GM18505 (cell line): ENCODE measurements around the gene CSRNP3.

Experiments used
- ATAC-seq: cut with Tn5 transposase; IDR thresholded peaks from one replicate; pipeline ENCODE4 v1.9.1; 2021; ENCODE audit not compliant: unreplicated experiment
- POLR2A ChIP-seq: IDR thresholded peaks from 4 replicates; pipeline ENCODE4 v1.6.1; 2011; ENCODE audit warnings: borderline replicate concordance; ENCODE audit not compliant: insufficient read depth, insufficient read length; ENCODE audit errors: extremely low read depth

CSRNP3 gene

DNA sequence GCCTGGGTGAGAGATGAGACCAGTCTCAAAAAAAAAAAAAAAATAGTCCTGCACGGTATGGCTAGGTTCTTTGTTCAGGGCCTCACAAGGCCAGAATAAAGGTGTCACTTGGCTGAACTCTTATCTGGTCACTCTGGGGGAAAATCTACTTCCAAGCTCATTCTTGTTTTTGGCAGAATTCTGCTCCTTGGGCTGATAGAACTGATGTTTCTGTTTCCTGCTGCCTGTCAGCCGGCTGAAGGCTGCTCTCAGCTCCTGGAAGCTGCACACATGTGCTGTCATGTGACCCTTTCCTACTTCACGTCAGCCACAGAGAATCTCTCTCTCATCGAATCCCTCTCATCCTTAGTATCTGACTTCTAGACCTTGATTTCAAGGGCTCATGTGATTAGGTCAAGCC is 10.4 kb downstream of the CSRNP3 start:
- TF ChIP-seq POLR2A, result no peak
- no peak for ATAC-seq

GRCh38 chr2:165494573-165494972 is 25.1 kb downstream of the CSRNP3 start:
- no peak for TF ChIP-seq POLR2A
- ATAC-seq, result no peak

DNA sequence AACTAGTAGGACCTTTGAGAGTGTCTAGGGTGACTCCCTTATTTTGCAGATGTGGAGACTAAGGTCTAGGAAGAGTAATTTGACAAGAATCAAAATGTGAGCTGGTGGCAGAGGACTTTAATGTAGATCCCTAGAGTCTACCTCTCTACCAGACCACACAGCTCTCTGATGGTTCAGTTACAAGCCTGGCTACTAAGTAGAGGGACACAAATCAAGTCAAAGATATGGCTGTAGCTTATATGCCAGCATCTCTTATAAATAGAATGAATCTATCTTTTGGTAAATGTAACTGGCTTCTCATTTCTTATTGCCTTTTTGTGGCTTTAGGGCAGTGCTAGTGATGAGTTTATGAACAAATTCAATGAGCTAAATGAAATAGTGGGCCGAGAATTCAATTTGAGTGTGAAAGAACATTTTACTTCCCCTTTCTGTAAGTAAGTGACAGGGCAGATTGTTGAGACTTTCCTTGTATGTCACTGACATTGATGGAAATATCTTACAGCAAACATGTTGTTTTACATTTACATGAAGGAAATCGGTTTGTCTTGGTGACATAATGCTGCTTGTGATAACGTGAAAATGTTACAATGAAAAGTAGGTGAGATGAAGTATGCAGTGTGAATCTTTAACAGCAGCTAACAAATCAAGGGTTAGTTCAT is 28.3 kb downstream of the CSRNP3 start:
- no peak for TF ChIP-seq POLR2A
- no peak for ATAC-seq

DNA sequence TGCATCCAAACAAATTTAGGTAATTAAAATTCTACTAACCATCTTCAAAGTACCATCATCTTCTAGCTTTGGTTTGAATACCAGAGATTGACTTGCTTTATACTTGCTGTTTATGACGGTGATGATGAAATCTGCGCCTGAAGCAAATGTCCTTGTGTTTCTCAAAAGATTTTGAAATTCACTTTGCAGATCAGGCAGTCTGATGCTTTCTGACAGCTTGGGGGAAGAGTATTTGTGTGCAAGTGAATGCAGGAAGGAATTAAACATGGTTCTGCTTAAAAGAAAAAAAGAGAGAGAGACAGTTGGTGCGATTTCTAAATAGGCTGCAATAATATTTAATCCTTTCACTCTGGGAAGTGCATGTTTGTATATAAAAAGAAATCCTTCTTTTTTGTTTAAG is 29.6 kb downstream of the CSRNP3 start:
- no peak for TF ChIP-seq POLR2A
- ATAC-seq, result no peak

DNA sequence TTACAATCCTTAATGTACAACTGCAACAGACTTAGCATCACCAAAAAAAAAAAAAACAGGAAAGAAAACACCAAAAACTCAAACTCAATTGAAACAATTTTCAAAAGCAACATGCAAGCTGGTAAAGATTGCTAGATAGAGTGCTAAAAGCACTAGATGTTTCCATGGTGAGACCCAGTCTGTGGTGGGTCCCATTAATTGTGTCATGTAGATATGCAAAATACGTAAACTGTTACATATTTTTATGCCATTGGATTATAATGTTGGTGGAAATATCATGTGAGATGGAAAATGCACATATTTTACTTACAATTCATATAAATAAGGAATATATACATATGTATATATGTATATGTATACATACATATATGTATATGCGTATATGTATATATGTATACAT is 30.5 kb downstream of the CSRNP3 start:
- ATAC-seq, result no peak
- no peak for TF ChIP-seq POLR2A

GRCh38 chr2:165500816-165501215 is 31.3 kb downstream of the CSRNP3 start:
- no peak for TF ChIP-seq POLR2A
- ATAC-seq, result no peak

- no peak for ATAC-seq
- TF ChIP-seq POLR2A, result no peak
Measured at GRCh38 chr2:165505514-165505913, 36.0 kb downstream of the CSRNP3 start.

GRCh38 chr2:165508927-165509326 is 39.4 kb downstream of the CSRNP3 start:
- ATAC-seq, result no peak
- TF ChIP-seq POLR2A, result no peak

DNA sequence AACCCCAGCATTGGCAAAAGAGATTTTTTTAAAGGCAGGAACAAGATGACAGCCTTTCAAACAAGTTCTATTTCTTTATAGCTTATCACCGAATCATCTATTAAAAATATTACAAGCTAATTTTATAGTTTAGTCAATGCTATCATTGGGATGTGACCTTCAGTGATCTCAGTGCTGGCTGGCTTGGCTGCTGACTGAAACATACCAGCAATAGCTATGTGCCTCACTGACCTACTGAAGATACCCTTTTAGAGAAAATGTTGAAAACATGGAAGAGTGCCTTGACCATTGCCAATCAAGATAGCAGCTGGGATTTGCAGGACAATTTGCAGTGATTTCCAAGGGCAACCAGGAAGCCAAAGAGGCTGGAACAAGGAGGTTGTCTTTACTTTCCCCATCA is 44.0 kb downstream of the CSRNP3 start:
- no peak for TF ChIP-seq POLR2A
- no peak for ATAC-seq

DNA sequence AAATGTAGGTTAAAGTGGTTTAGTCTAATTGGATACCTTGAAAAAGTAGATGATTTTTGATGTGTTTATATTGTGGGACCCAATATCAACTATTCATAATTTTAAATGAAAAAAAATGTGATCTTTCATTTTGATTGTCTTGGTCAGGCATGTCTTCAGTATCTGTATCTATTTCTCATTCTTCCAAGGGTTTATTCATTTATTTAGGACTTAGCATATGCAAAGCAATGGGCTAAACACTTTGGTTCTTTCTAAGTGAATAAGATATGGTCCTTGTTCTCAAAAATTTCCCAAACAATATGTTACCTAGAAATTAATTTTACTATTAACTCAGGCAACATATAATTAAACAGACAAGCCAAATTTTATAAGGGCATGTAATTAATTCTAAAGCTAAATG is 49.1 kb downstream of the CSRNP3 start:
- ATAC-seq, result no peak
- TF ChIP-seq POLR2A, result no peak

DNA sequence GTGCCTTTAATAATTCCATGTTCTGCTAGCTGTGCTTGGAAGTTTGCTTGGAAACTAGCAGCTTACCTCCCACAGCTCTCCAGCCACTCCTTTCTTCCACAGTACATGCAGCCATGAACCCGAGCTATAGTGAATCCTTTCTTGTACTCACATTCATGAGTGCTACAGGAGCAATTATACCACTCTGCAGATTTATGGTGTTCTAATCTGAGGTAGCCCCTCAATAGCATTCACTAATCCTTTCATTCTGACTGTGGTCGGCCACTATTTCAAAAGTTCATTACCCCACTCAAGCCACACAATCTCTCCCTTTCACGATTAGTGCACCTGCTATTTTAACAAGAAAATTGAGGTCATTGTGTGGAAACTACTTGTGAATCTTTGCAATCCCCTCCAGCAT is 53.2 kb downstream of the CSRNP3 start:
- TF ChIP-seq POLR2A, result no peak
- ATAC-seq, result no peak

- TF ChIP-seq POLR2A, result no peak
- ATAC-seq, result no peak
Measured at GRCh38 chr2:165524720-165525119, 55.2 kb downstream of the CSRNP3 start.

- TF ChIP-seq POLR2A, result no peak
- no peak for ATAC-seq
Measured at GRCh38 chr2:165528691-165529090, 59.2 kb downstream of the CSRNP3 start.

DNA sequence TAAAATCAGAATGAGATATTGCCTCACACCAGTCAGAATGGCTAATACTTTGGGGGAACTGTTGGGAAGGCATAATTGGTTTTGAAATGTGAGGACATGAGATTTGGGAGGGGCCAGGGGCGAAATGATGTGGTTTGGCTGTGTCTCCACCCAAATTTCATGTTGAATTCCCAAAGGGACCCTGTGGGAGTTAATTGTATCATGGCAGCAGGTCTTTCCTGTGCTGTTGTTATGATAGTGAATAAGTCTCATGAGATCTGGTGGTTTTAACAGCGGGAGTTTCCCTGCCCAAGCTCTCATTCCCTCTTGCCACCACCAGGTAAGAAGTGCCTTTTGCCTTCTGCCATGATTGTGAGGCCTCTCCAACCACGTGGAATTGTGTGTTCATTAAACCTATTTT is 59.6 kb downstream of the CSRNP3 start:
- ATAC-seq, result no peak
- TF ChIP-seq POLR2A, result no peak

GRCh38 chr2:165533331-165533730 is 63.8 kb downstream of the CSRNP3 start:
- no peak for TF ChIP-seq POLR2A
- no peak for ATAC-seq
